ENCODE results near the gene IGFL3.

Gene IGFL3

DNA sequence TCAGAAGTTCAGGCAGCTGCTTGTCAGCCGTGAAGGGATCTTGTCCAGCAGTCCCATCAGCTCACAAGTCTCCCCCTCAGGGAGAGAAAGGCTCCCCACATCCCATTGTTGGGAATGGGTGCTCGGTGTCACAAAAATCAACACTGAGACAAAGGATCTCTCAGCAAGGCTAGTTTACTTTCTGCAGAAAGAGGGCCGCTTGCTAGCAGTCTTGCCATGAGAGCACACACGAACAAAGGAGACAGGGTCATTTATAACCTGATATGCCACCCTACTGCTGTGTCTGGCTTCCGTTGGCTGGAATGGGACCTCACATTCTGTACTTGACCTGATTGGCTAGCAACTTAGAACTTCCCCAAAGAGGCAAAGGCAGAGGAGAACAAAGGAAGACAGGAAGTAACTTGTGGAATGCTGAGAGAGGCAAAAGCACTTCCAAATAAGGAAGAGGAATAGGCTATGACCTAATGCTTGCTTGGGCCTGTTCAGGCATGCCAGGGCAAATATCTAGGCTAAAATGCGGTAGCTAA, 8.7 kb upstream of the IGFL3 start:
- H3F3A ChIP-seq (ENCODE audit: control insufficient read depth, insufficient read depth): no peaks in the 10 kb centered on the region
- no peaks in the 10 kb centered on the region for H3K4me1 ChIP-seq (ENCODE audit: control insufficient read depth, low read length)
- peaks cover 10% of the 10 kb centered on the region for H3K27me3 ChIP-seq (ENCODE audit: control insufficient read depth, low read length)
- no peak overlapping the region for H3K4me2 ChIP-seq (ENCODE audit: low read length)
- no peaks in the 10 kb centered on the region for H3K9me3 ChIP-seq (ENCODE audit: control insufficient read depth, insufficient read depth, low read length)
- H3K79me2 ChIP-seq (ENCODE audit: control insufficient read depth, low read length): no peaks in the 10 kb centered on the region
- no peak overlapping the region for H3K4me3 ChIP-seq (ENCODE audit: low read length)
- H3K36me3 ChIP-seq (ENCODE audit: control insufficient read depth, low read length): no peaks in the 10 kb centered on the region
- H3K9me2 ChIP-seq (replicated peaks; ENCODE audit: control insufficient read depth, low read length): no peaks in the 10 kb centered on the region
- no peak overlapping the region for H3K27ac ChIP-seq (ENCODE audit: low read depth, low read length)
- H4K20me1 ChIP-seq (ENCODE audit: control insufficient read depth, insufficient read depth, low read depth, low read length): no peaks in the 10 kb centered on the region
- no peak for TF ChIP-seq EZH2phosphoT487 (IDR thresholded peaks at IDR 0.05; ENCODE audit: borderline replicate concordance, low read length)
- TF ChIP-seq, protein P1, sequence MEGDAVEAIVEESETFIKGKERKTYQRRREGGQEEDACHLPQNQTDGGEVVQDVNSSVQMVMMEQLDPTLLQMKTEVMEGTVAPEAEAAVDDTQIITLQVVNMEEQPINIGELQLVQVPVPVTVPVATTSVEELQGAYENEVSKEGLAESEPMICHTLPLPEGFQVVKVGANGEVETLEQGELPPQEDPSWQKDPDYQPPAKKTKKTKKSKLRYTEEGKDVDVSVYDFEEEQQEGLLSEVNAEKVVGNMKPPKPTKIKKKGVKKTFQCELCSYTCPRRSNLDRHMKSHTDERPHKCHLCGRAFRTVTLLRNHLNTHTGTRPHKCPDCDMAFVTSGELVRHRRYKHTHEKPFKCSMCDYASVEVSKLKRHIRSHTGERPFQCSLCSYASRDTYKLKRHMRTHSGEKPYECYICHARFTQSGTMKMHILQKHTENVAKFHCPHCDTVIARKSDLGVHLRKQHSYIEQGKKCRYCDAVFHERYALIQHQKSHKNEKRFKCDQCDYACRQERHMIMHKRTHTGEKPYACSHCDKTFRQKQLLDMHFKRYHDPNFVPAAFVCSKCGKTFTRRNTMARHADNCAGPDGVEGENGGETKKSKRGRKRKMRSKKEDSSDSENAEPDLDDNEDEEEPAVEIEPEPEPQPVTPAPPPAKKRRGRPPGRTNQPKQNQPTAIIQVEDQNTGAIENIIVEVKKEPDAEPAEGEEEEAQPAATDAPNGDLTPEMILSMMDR (IDR thresholded peaks at IDR 0.05; ENCODE audit: low read depth, low read length, poor library complexity, severe bottlenecking): no peak

DNA sequence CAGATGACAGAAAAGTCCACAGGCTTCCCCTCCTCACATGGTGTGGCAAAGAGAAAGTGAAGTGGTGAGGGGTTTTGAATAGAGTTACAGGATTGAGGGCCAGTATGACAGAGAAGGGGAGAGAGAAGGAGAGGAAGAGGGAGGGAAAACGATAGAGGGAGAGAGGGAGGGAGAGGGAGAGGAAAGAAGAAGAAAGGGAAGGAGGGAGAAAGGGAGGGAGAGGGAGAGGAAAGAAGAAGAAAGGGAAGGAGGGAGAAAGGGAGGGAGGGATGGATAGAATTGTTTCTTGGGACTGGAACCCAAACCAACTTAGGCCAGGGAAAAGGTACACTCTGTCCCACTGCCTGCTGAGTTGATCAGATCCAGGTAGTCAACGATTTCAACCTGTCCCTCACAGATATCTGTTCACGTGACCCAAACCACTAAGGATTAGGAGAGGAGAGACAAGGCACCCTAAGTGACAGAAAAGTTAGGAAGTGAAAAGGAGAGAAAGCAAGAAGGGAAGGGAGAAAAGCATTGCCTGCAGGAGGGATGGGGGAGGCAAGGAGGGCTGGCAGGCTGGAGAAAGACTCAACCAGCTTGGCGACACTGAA, 8.1 kb upstream of the IGFL3 start:
- Histone ChIP-seq H3F3A (ENCODE audit: control insufficient read depth, insufficient read depth) (no peaks in the 10 kb centered on the region), H3K9me2 (replicated peaks; ENCODE audit: control insufficient read depth, low read length) (no peaks in the 10 kb centered on the region), H3K27me3 (ENCODE audit: control insufficient read depth, low read length) (peaks cover 9% of the 10 kb centered on the region), H3K4me2 (ENCODE audit: low read length) (no peak overlapping the region), H3K27ac (ENCODE audit: low read depth, low read length) (no peak overlapping the region), H3K79me2 (ENCODE audit: control insufficient read depth, low read length) (no peaks in the 10 kb centered on the region), H3K4me3 (ENCODE audit: low read length) (no peak overlapping the region), H4K20me1 (ENCODE audit: control insufficient read depth, insufficient read depth, low read depth, low read length) (no peaks in the 10 kb centered on the region), H3K9me3 (ENCODE audit: control insufficient read depth, insufficient read depth, low read length) (no peaks in the 10 kb centered on the region), H3K4me1 (ENCODE audit: control insufficient read depth, low read length) (no peaks in the 10 kb centered on the region), H3K36me3 (ENCODE audit: control insufficient read depth, low read length) (no peaks in the 10 kb centered on the region)
- no peak for TF ChIP-seq EZH2phosphoT487 (IDR thresholded peaks at IDR 0.05; ENCODE audit: borderline replicate concordance, low read length)
- TF ChIP-seq, protein P1 (IDR thresholded peaks at IDR 0.05; ENCODE audit: low read depth, low read length, poor library complexity, severe bottlenecking): no peak

DNA sequence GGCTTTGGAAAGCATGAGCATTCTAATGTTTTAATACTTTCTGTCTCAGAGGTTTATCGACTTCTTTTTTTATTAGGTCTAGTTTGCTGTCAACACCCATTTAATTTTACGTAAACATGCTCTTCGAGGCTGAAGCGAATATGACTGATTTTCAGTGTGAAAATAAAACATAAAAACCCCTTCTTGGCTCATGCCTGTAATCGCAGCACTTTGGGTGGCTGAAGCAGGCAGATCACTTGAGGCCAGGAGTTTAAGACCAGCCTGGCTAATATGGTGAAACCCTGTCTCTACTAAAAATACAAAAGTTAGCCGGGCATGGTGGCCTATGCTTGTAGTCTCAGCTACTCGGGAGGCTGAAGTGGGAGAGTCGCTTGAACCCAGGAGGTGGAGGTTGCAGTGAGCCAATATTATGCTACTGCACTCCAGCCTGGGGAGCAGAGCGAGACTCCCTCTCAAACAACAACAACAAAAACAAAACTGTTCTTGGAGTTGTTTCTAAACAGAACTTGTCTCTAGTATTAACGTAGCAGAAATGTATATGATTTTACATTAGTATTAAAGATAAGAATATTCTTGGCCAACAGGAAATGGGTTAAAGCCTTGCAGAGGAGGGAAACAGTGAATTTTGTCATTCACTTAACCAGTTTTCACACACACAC, 7.1 kb upstream of the IGFL3 start:
- TF ChIP-seq EZH2phosphoT487 (IDR thresholded peaks at IDR 0.05; ENCODE audit: borderline replicate concordance, low read length): no peak
- TF ChIP-seq, protein P1 (IDR thresholded peaks at IDR 0.05; ENCODE audit: low read depth, low read length, poor library complexity, severe bottlenecking): no peak
- peaks cover 13% of the 10 kb centered on the region for H3K27me3 ChIP-seq (ENCODE audit: control insufficient read depth, low read length)
- H3F3A ChIP-seq (ENCODE audit: control insufficient read depth, insufficient read depth): no peaks in the 10 kb centered on the region
- H3K4me1 ChIP-seq (ENCODE audit: control insufficient read depth, low read length): no peaks in the 10 kb centered on the region
- no peaks in the 10 kb centered on the region for H3K9me3 ChIP-seq (ENCODE audit: control insufficient read depth, insufficient read depth, low read length)
- no peaks in the 10 kb centered on the region for H3K79me2 ChIP-seq (ENCODE audit: control insufficient read depth, low read length)
- no peaks in the 10 kb centered on the region for H3K36me3 ChIP-seq (ENCODE audit: control insufficient read depth, low read length)
- H3K9me2 ChIP-seq (replicated peaks; ENCODE audit: control insufficient read depth, low read length): no peaks in the 10 kb centered on the region
- H3K4me3 ChIP-seq (ENCODE audit: low read length): no peak overlapping the region
- H3K4me2 ChIP-seq (ENCODE audit: low read length): no peak overlapping the region
- no peak overlapping the region for H3K27ac ChIP-seq (ENCODE audit: low read depth, low read length)
- H4K20me1 ChIP-seq (ENCODE audit: control insufficient read depth, insufficient read depth, low read depth, low read length): no peaks in the 10 kb centered on the region
